IMR-90 (cell line): ENCODE results near the gene PHF21B.
"Not testable (repeated sequence)": the region's sequence is repeated elsewhere in the genome, so short reads cannot be mapped to it uniquely, and the experiment has no call there.

ENCODE experiments used
- CEBPB ChIP-seq: IDR thresholded peaks from 2 replicates; pipeline ENCODE4 v1.6.1; 2012; ENCODE audit warnings: low read depth, low read length, improper control_type of control experiment
- CTCF ChIP-seq: conservative IDR thresholded peaks from 2 replicates; pipeline ENCODE4 v1.5.1; 2012; ENCODE audit warnings: mild to moderate bottlenecking, low read depth, low read length, improper control_type of control experiment
- RFX5 ChIP-seq: IDR thresholded peaks from 2 replicates; pipeline ENCODE4 v1.8.0; 2012; ENCODE audit warnings: low read depth, mild to moderate bottlenecking, low read length, moderate library complexity
- SMC3 ChIP-seq: fragments of 150-350 bp; IDR thresholded peaks from 2 replicates; pipeline ENCODE4 v1.6.1; 2016; ENCODE audit warnings: low read depth, mild to moderate bottlenecking, antibody characterized with exemption, low read length, moderate library complexity
- USF2 ChIP-seq: fragments of 150-350 bp; IDR thresholded peaks from 2 replicates; pipeline ENCODE4 v1.6.1; 2017; ENCODE audit warnings: mild to moderate bottlenecking, antibody characterized with exemption, low read length, low read depth

GRCh38 chr22:44854641-44855040 is 155.2 kb downstream of the PHF21B start:
- TF ChIP-seq CEBPB, CTCF, USF2, RFX5, SMC3: not testable (repeated sequence)
